GM19239 (cell line): ENCODE results near the gene HDAC1.
A peak's percentile ranks its signal among the peaks of the same experiment; 100 is the strongest.

Experiments used
- DNase-seq: peaks from one replicate; pipeline ENCODE4 v3.0.0; 2011; ENCODE audit warnings: low spot score; ENCODE audit not compliant: insufficient read length
- FAIRE-seq: peaks from 2 replicates; lab custom pipeline; 2011; peaks lifted over from hg19 to GRCh38; lab: Jason Lieb, UNC

Gene HDAC1

GRCh38 chr1:32321712-32322291 lies 29.9 kb downstream of the HDAC1 start:
- FAIRE-seq (peak; percentile 47), DNase-seq (no peak)

GRCh38 chr1:32327204-32327603 lies 35.3 kb downstream of the HDAC1 start:
- no peak for DNase-seq
- FAIRE-seq: no peak

GRCh38 chr1:32329931-32330466 lies 38.1 kb downstream of the HDAC1 start:
- no peak for FAIRE-seq

GRCh38 chr1:32330558-32331151 lies 38.8 kb downstream of the HDAC1 start:
- FAIRE-seq (no peak), DNase-seq (no peak)

More at GRCh38 chr1:32329931-32330466, 38.1 kb downstream of the HDAC1 start:
- no peak for DNase-seq

GRCh38 chr1:32331549-32331948 lies 39.7 kb downstream of the HDAC1 start:
- DNase-seq (no peak), FAIRE-seq (no peak)

- DNase-seq: no peak
- no peak for FAIRE-seq
Measured at GRCh38 chr1:32332290-32333079, 40.6 kb downstream of the HDAC1 start.

GRCh38 chr1:32333251-32333963 lies 41.5 kb downstream of the HDAC1 start:
- FAIRE-seq: no peak
- no peak for DNase-seq

GRCh38 chr1:32334274-32334861 lies 42.5 kb downstream of the HDAC1 start:
- FAIRE-seq (peak; percentile 53), DNase-seq (no peak)

- DNase-seq (no peak), FAIRE-seq (peak; percentile 68)
Measured at GRCh38 chr1:32334864-32335534, 43.1 kb downstream of the HDAC1 start.

GRCh38 chr1:32335535-32335789 lies 43.6 kb downstream of the HDAC1 start:
- FAIRE-seq (no peak), DNase-seq (no peak)

- no peak for FAIRE-seq
Measured at GRCh38 chr1:32335790-32336590, 44.1 kb downstream of the HDAC1 start, which contains the start of gene MARCKSL1. MARCKSL1 (minus strand) TSS chr1:32336233; CDS start chr1:32336033, 200 bp downstream.

GRCh38 chr1:32336591-32336932 lies 44.7 kb downstream of the HDAC1 start:
- FAIRE-seq (no peak), DNase-seq (no peak)

More at GRCh38 chr1:32335790-32336590, 44.1 kb downstream of the HDAC1 start, which contains the start of gene MARCKSL1:
- peak; percentile 65 for DNase-seq

- DNase-seq: no peak
- FAIRE-seq: peak; percentile 90
Measured at GRCh38 chr1:32336963-32337675, 45.2 kb downstream of the HDAC1 start.

- DNase-seq (no peak), FAIRE-seq (no peak)
Measured at GRCh38 chr1:32337855-32338636, 46.2 kb downstream of the HDAC1 start.

- FAIRE-seq (no peak), DNase-seq (no peak)
Measured at GRCh38 chr1:32338637-32339145, 46.8 kb downstream of the HDAC1 start.

- FAIRE-seq (peak; percentile 76), DNase-seq (no peak)
Measured at GRCh38 chr1:32339363-32339978, 47.6 kb downstream of the HDAC1 start.

- no peak for DNase-seq
Measured at GRCh38 chr1:32341186-32341757, 49.4 kb downstream of the HDAC1 start.

More at GRCh38 chr1:32341186-32341757, 49.4 kb downstream of the HDAC1 start:
- no peak for FAIRE-seq
